C4-2B (cell line): ENCODE data around the gene SINHCAF.

ENCODE experiments used
- ZFX ChIP-seq: fragments of 450-650 bp; IDR thresholded peaks from 2 replicates; pipeline ENCODE4 v1.6.1; 2017
- TF ChIP-seq, protein P1 (sequence below): fragments of 450-650 bp; conservative IDR thresholded peaks from 2 replicates; pipeline ENCODE4 v1.5.1; 2017; ENCODE audit warnings: mild to moderate bottlenecking

DNA sequence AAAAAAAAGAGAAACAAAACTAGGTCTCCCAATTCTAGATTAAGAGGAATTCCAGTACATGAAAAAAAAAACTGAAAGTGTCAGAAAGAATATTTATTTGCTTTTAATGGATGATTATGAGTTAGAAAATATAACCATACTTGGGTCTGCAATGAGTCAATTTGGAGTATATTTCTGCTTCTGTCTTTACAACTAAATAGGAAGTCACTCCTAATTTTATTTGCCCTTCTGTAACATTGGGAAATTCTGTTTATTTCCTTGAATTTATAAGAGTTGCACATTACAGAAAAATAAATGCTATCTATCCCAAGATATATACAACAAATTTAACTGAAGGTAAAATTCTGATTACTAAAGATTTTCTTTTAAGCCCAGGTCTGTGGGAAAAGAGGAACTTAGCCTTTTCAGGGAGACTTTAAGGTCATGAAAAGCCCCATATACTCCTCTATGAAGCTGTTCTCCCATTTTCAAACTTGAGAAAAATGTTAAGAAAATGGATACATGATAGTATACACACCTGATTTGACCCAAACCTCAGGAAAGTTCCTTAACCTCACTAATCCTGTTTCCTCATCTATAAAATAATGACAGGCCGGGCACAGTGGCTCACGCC lies 7.2 kb downstream of the SINHCAF start:
- TF ChIP-seq, protein P1, sequence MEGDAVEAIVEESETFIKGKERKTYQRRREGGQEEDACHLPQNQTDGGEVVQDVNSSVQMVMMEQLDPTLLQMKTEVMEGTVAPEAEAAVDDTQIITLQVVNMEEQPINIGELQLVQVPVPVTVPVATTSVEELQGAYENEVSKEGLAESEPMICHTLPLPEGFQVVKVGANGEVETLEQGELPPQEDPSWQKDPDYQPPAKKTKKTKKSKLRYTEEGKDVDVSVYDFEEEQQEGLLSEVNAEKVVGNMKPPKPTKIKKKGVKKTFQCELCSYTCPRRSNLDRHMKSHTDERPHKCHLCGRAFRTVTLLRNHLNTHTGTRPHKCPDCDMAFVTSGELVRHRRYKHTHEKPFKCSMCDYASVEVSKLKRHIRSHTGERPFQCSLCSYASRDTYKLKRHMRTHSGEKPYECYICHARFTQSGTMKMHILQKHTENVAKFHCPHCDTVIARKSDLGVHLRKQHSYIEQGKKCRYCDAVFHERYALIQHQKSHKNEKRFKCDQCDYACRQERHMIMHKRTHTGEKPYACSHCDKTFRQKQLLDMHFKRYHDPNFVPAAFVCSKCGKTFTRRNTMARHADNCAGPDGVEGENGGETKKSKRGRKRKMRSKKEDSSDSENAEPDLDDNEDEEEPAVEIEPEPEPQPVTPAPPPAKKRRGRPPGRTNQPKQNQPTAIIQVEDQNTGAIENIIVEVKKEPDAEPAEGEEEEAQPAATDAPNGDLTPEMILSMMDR: no peak
- no peak for TF ChIP-seq ZFX
